Fibroblast of pulmonary artery (primary cell): Measurements from ENCODE around the gene ROBO1.

Source experiments
- DNase-seq: peaks from one replicate; pipeline ENCODE4 v3.0.0-alpha.2; 2010; ENCODE audit warnings: low read depth
- H3K4me3 ChIP-seq: replicated peaks from 2 replicates; pipeline ENCODE4 v1.5.1; 2011; ENCODE audit warnings: low read depth, mild to moderate bottlenecking, control low read depth, low read length, moderate library complexity
- CTCF ChIP-seq: IDR thresholded peaks from 2 replicates; pipeline ENCODE4 v1.5.1; 2011; ENCODE audit warnings: mild to moderate bottlenecking, control low read depth, low read length, inconsistent platforms; ENCODE audit errors: missing control alignments

The ROBO1 gene

DNA sequence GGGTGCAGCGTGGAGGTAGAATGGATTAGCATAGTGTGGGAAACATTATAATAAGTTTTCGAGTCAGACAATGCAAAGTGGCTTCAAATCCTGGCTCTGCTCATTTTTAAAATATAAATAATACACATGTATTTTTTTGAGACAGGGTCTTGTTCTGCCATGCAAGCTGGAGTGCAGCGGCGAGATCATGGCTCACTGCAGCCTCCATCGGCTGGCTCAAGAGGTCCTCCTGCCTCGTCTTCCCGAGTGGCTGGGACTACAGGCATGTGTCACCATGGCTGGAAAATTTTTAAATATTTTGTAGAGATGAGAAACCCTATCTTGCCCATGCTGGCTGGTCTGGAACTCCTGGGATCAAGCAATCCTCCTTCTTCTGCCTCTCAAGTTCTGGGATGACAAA lies 194.9 kb downstream of the ROBO1 start:
- no peak for TF ChIP-seq CTCF
- no peak for DNase-seq
- no peak overlapping the region for H3K4me3 ChIP-seq

DNA sequence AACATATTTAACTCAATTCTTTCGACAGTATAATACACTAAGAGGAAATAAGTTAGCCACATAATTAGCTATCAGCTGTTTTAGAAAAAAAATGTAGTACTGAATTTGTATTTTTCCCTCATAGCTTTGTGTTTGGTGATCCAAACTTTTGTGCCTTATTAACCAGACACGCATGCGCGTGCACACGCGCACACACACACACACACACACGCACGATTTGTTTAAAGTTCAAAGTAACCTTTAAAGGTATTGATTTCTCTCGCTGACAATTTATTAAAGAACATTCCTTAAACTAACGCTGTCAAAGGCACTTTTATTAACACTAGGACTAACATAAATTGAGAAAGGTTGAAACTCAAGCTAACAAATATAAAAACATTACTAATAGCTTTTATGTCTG lies 198.9 kb downstream of the ROBO1 start:
- TF ChIP-seq CTCF: no peak
- no peak overlapping the region for H3K4me3 ChIP-seq
- no peak for DNase-seq

DNA sequence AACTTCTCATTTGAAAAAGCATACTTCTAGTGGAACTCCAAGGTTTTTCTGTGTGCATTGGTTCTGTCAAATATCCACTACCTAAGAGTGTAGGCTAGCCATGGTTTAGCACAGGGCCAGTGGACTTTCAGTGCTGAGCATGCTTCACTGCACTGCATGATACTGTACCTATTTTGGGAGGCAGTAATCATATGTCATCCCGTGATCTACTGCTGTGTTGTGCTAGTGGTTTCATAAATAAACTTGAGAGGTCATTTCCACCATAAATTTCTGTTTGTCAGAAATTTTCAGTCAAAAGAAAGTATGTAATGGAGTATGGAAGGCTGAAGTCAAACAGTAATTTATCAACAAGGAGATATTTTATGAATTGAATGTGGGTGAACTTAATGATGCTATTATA lies 203.6 kb downstream of the ROBO1 start:
- H3K4me3 ChIP-seq: no peak overlapping the region
- no peak for DNase-seq
- no peak for TF ChIP-seq CTCF

GRCh38 chr3:79560698-79561097 lies 207.1 kb downstream of the ROBO1 start:
- DNase-seq: no peak
- H3K4me3 ChIP-seq: no peak overlapping the region
- TF ChIP-seq CTCF: no peak

DNA sequence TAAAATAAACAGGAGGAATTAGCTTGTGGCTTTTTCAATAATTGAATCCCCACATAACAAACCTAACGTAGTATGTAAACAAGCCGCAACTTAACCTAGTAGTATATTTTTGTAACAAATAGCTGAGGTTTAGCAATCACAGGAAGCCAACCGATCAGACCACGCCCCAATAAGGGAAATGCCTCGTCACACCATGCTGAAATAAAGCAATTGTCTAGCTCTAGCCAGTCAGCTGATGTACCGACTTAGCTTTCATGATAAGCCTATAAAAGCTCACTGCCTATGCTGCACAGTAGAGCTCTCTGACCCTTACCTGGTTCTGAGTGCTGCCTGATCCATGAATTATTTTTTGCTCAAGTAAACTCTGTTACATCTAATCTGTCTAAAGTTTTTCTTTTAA lies 208.9 kb downstream of the ROBO1 start:
- TF ChIP-seq CTCF: no peak
- no peak for DNase-seq
- H3K4me3 ChIP-seq: no peak overlapping the region

DNA sequence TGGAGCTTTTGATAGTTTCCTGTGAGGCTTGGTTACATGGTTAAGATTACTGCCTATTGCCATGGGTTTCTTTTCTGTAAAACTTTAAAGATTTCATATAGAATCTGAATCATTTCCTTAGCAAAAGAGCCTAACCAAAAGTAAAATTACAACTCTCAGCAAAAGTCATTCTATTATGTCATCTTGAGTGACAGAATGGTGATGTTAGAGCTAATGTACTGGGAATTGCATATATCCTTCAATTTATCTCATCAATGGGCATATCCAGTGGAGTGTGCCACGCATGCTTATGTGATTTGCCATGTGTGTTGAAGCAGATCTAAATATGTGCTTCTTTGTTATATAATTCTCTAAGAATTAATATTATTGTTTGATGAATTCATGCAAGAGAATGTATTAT lies 212.1 kb downstream of the ROBO1 start:
- no peak for TF ChIP-seq CTCF
- H3K4me3 ChIP-seq: no peak overlapping the region
- no peak for DNase-seq

DNA sequence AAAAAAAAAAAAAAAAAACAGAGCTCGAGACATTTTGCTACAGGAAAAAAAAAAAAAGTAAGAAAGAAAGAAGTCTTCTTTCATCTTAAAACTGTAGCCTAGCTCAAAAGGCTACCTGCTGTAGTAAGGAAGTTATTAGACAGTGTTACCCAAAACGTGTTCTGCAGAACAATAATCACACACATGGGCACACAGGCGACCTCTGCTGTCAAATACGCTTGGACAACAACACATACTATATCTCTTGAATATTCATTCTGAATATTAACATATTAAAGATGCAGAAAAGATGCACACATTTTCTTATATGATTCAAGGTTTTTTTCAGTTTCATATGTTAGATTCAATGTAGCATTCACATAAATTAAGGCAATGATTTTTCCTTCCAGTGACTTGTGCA lies 215.8 kb downstream of the ROBO1 start:
- DNase-seq: no peak
- TF ChIP-seq CTCF: no peak
- no peak overlapping the region for H3K4me3 ChIP-seq
